K562 (cell line): ENCODE results near the gene SYNM. TPM values are rescaled to one million over a fixed set of nuclear protein-coding genes. Genes with fewer than 3 reads are reported as not detected.

Experiments used
- ATAC-seq: fragments of 200-7000 bp; cut with Tn5 transposase; 3 replicates; pipeline ENCODE4 v1.9.1; 2020; ENCODE audit warnings: moderate library complexity
- BruUV-seq: library from RNA; stranded (reverse); fragments of 400-500 nt; replicated peaks from 2 replicates; lab custom pipeline; 2021; lab: Mats Ljungman, UMichigan
- CTCF ChIA-PET: fragments of 300-600 bp; formaldehyde crosslinking; extraction: SDS; loops from one replicate; lab custom pipeline; 2021; ENCODE audit warnings: low intra/inter-chr PET ratio; lab: Yijun Ruan, JAX
- POLR2A ChIA-PET: fragments of 300-600, 350-650 bp; sonication (Branson Sonifier 250); formaldehyde crosslinking; extraction: SDS; loops from one replicate; lab custom pipeline; 2021; ENCODE audit warnings: antibody characterized with exemption, inconsistent platforms; lab: Yijun Ruan, JAX
- DNase-seq, 4 experiments: peaks; one replicate each; pipeline versions ENCODE4 v3.0.0 to v3.0.0-alpha.2; 2011 to 2018; ENCODE audit warnings: low spot score in 3 of 4, mixed read lengths in 3 of 4; ENCODE audit errors: extremely low read depth in 1 of 4
- FAIRE-seq: peaks from 2 replicates; lab custom pipeline; 2011; peaks lifted over from hg19 to GRCh38; lab: Jason Lieb, UNC
- H2AFZ ChIP-seq: 2 replicates; pipeline ENCODE4 v1.6.0; 2011; ENCODE audit warnings: low read depth, low read length, control low read depth, inconsistent platforms
- H3K27ac ChIP-seq: fragments of 200-600 bp; 3 replicates; pipeline ENCODE4 v1.8.0; 2011; ENCODE audit warnings: low read depth, mild to moderate bottlenecking, control low read depth, inconsistent platforms, low read length, moderate library complexity, mixed read lengths; ENCODE audit errors: extremely low read depth
- H3K27me3 ChIP-seq, 2 experiments: fragments of 300-600 bp in 1 of 2; 2 replicates in 1 of 2; 3 replicates in 1 of 2; pipeline versions ENCODE4 v1.6.0 to v1.8.0; 2011; ENCODE audit warnings: inconsistent platforms in 2 of 2, low read length in 2 of 2, mild to moderate bottlenecking in 1 of 2, mixed read lengths in 1 of 2, moderate library complexity in 1 of 2; ENCODE audit not compliant: control insufficient read depth in 2 of 2, insufficient read depth in 2 of 2
- H3K36me3 ChIP-seq: fragments of 300-600 bp; 3 replicates; pipeline ENCODE4 v1.8.0; 2011; ENCODE audit warnings: mild to moderate bottlenecking, low read length, inconsistent platforms; ENCODE audit not compliant: control insufficient read depth, insufficient read depth
- H3K4me1 ChIP-seq, 2 experiments: fragments of 200-600 bp in 1 of 2; replicated peaks in 1 of 2; 2 replicates in 1 of 2; 3 replicates in 1 of 2; pipeline versions ENCODE4 v1.5.1 to v1.8.0; 2011; ENCODE audit warnings: inconsistent platforms in 2 of 2, low read length in 2 of 2, mild to moderate bottlenecking in 1 of 2, mixed read lengths in 1 of 2, moderate library complexity in 1 of 2; ENCODE audit not compliant: control insufficient read depth in 2 of 2, insufficient read depth in 2 of 2
- H3K4me2 ChIP-seq: 2 replicates; pipeline ENCODE4 v1.6.1; 2011; ENCODE audit warnings: low read length, control low read depth, inconsistent platforms, mixed read lengths; ENCODE audit not compliant: insufficient read depth
- H3K4me3 ChIP-seq: fragments of 200-600 bp; sonication (generic), shearing (Covaris generic); 2 replicates; pipeline ENCODE4 v1.5.1; 2016; ENCODE audit warnings: control low read depth, inconsistent platforms
- H3K79me2 ChIP-seq: fragments of 200-600 bp; 3 replicates; pipeline ENCODE4 v1.8.0; 2011; ENCODE audit warnings: low read length, inconsistent platforms; ENCODE audit not compliant: control insufficient read depth, insufficient read depth
- H3K9ac ChIP-seq, 2 experiments: 2 replicates each; pipeline versions ENCODE4 v1.6.0 to v1.6.1; 2011; ENCODE audit warnings: low read depth in 2 of 2, low read length in 2 of 2, control low read depth in 1 of 2, inconsistent platforms in 1 of 2, mild to moderate bottlenecking in 1 of 2, mixed read lengths in 1 of 2; ENCODE audit not compliant: insufficient read depth in 1 of 2
- H3K9me1 ChIP-seq: one replicate; pipeline ENCODE4 v1.6.0; 2011; ENCODE audit warnings: inconsistent platforms, mild to moderate bottlenecking, low read length, moderate library complexity; ENCODE audit not compliant: control insufficient read depth, insufficient read depth
- H3K9me3 ChIP-seq: replicated peaks from 2 replicates; pipeline ENCODE4 v1.5.1; 2011; ENCODE audit warnings: low read depth, low read length, inconsistent platforms; ENCODE audit not compliant: control insufficient read depth, insufficient read depth
- H4K20me1 ChIP-seq: replicated peaks from 2 replicates; pipeline ENCODE4 v1.6.1; 2011; ENCODE audit warnings: low read length, inconsistent platforms, mixed read lengths; ENCODE audit not compliant: control insufficient read depth, insufficient read depth
- DPF2 ChIP-seq: fragments of 450-650 bp; IDR thresholded peaks from 2 replicates; pipeline ENCODE4 v1.6.1; 2016
- HDAC1 ChIP-seq, 2 experiments: fragments of 450-650 bp; IDR thresholded peaks; 2 replicates each; pipeline ENCODE4 v1.6.1; 2016 to 2017; ENCODE audit warnings: inconsistent platforms in 1 of 2, mild to moderate bottlenecking in 1 of 2, moderate library complexity in 1 of 2
- PPARD ChIP-seq: fragments of 250-450 bp; sonication (Bioruptor Pico); IDR thresholded peaks from 2 replicates; pipeline ENCODE4 v1.8.0; 2022; ENCODE audit warnings: inconsistent platforms, mild to moderate bottlenecking, moderate library complexity
- RCOR1 ChIP-seq, 2 experiments: IDR thresholded peaks; 2 replicates each; pipeline ENCODE4 v1.6.1; 2012; ENCODE audit warnings: low read depth in 2 of 2, low read length in 2 of 2, borderline replicate concordance in 1 of 2, improper control_type of control experiment in 1 of 2
- ZNF165 ChIP-seq: fragments of 250-450 bp; sonication (Bioruptor Pico); IDR thresholded peaks from 2 replicates; pipeline ENCODE4 v1.4.0; 2020; ENCODE audit warnings: borderline replicate concordance
- WGBS: fragments of 100-300 bp; shearing (Covaris generic); methylation state at CpG from one replicate; pipeline ENCODE4 v1.1.6; 2016; ENCODE audit warnings: low coverage, mixed read lengths; ENCODE audit not compliant: insufficient coverage; ENCODE audit errors: missing lambda C conversion rate; 5-methylcytosine and 5-hydroxymethylcytosine counted together
- in situ Hi-C: fragments of 300-500 bp; cut with MboI; formaldehyde crosslinking; loops from 4 replicates; pipeline ENCODE4 v1.15.0; 2018; ENCODE audit warnings: inconsistent platforms, mixed read lengths
- intact Hi-C: fragments of 100-400 bp; cut with micrococcal nuclease; formaldehyde crosslinking; loops from 2 replicates; pipeline ENCODE4 v1.14.2; 2022
- polyA plus RNA-seq, 8 experiments: library from polyadenylated mRNA; depleted of rRNA in 4 of 8; stranded (reverse) in 5 of 8; unstranded in 3 of 8; fragments of >200 nt; fragmentation: Nextera tagmentation in 2 of 8; fragmentation: Illumina TruSeq in 1 of 8; extraction: Ambion mirVana in 2 of 8; extraction: Trizol in 1 of 8; gene quantifications; 2 replicates each; pipeline versions ENCODE4 v1.2.1 to v1.2.3, GENCODE V29; 2011 to 2014; ENCODE audit warnings: inconsistent platforms in 1 of 8, missing spikeins in 1 of 8
- total RNA-seq, 7 experiments: library from RNA; depleted of rRNA in 6 of 7; stranded (reverse); fragments of >200 nt in 6 of 7; fragmentation: Illumina TruSeq in 2 of 7; extraction: Trizol in 2 of 7; gene quantifications; 2 replicates each; pipeline versions ENCODE4 v1.2.1 to v1.2.3, GENCODE V29; 2011 to 2021; ENCODE audit warnings: low replicate concordance in 1 of 7
- TF ChIP-seq, protein P1 (sequence below): fragments of 250-450 bp; sonication (Bioruptor Pico); IDR thresholded peaks from 2 replicates; pipeline ENCODE4 v1.5.0; 2021; ENCODE audit warnings: mild to moderate bottlenecking, moderate library complexity
- TF ChIP-seq, protein P2 (sequence below): fragments of 450-650 bp; IDR thresholded peaks from 2 replicates; pipeline ENCODE4 v1.7.0; 2016; ENCODE audit warnings: borderline replicate concordance
- TF ChIP-seq, protein P3 (sequence below), 2 experiments: fragments of 450-650 bp; formaldehyde crosslinking in 1 of 2; IDR thresholded peaks; 2 replicates each; pipeline versions ENCODE4 v1.4.0 to v1.6.1; 2014 to 2020; ENCODE audit warnings: mild to moderate bottlenecking in 2 of 2, borderline replicate concordance in 1 of 2, low read depth in 1 of 2

Gene SYNM
- total and polyA plus RNA-seq, 9 of the 15 experiments (the other 6 are each of a cell fraction or from before 2014, with no cell fraction given), result 0.01 to 0.42 (median 0.13) TPM

DNA sequence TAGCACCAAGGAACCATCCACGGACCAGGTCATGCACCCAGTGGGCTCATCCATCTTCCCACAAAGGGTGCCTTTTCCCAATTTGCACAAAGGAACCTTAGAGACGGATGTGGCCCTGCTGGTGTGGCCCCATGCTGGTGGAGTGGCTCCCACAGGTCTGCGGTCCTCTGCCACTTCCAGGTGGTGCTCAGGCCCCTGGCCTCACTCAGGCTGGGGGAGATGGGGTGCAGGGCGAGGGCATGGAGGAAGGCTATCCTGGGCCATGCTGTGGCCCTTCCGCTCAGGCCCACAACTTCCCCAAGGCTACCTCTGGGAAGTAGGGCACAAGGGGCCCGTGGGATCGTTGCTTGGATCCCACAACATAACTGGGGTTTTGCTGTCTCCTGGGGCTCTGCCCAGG lies 5.2 kb upstream of the SYNM start:
- Histone ChIP-seq H3K4me3 (no peak overlapping the region), H3K9ac (no peak overlapping the region), H3K36me3 (no peaks in the 10 kb centered on the region), H3K9me3 (no peaks in the 10 kb centered on the region), H3K79me2 (no peaks in the 10 kb centered on the region), H2AFZ (no peak overlapping the region), H3K27ac (no peak overlapping the region), H3K4me1 (peaks cover 0 to 7% of the 10 kb centered on the region in 2 experiments; a peak in 1 of 5 replicates), H4K20me1 (no peaks in the 10 kb centered on the region), H3K9me1 (no peaks in the 10 kb centered on the region), H3K27me3 (peaks cover 19 to 62% of the 10 kb centered on the region in 2 experiments; a peak in 4 of 5 replicates), H3K4me2 (no peak overlapping the region)
- FAIRE-seq (no peak), ATAC-seq (no peak), DNase-seq (no peak)
- WGBS, result 9% methylated on average over 5 of the region's 7 CpGs
- CTCF ChIA-PET, result interaction anchor here (3.5 kb wide), 1 partner anchor 113 kb away, joined by 19 read pairs; no protein-coding TSS in a partner anchor
- BruUV-seq, result no TSS peak
- POLR2A ChIA-PET, result no interaction called here
- intact Hi-C loops, result loop anchor here (1.0 to 5.0 kb wide), 2 partner anchors 58 to 114 kb away; no protein-coding TSS in a partner anchor
- in situ Hi-C loops, result loop anchor here (5.0 kb wide), 1 partner anchor 113 kb away; no protein-coding TSS in a partner anchor
- no peak for TF ChIP-seq HDAC1 (IDR thresholded peaks at IDR 0.05)
- TF ChIP-seq DPF2, result no peak
- TF ChIP-seq, protein P1, sequence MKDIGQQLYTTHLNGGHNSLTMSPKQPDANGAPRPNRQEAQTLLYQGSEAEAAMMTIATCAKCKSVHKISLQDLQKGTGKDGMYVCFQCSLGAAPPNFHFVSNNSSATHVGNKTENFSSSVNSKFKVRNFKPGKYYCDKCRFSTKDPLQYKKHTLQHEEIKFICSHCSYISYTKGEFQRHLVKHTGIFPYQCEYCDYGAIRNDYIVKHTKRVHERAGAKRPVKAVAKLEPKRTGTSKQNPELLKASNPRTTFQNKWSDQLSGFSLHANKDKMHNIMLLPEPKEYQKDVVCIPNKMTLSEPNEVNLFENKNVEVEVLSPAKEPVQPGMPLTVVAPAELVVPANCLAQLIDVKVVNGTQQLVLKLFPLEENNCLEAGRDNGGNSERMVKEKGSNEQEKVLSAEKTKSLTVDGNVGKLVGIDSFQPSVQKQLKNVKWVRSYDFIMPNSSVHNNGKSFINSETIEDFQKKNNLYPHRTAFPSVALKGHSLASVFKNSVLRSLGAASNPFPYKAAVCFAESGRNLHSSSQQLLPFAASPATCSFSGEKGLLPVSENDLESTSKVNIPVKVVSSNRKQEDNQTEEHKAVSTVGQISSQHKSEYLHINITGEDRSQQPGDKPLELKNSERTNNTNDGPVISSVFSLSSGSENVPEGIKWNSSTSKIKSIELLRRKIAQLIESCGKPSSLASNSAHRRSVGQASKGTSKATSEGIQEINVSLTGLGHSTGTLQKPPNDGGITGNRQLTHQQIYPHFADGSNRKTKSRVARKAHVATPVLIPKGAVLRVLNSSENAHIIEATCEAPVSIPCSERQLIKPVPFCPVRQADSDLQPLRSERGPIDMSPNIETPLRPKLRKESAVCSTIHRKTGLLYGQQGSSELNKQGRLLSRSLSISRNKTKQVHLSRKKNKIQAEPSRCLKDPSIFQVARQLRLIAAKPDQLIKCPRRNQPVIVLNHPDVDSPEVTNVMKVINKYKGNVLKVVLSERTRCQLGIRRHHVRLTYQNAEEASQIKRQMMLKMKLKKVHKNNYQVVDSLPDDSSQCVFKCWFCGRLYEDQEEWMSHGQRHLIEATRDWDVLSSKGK (CRISPR knock-in tag), result no peak
- TF ChIP-seq, protein P2, sequence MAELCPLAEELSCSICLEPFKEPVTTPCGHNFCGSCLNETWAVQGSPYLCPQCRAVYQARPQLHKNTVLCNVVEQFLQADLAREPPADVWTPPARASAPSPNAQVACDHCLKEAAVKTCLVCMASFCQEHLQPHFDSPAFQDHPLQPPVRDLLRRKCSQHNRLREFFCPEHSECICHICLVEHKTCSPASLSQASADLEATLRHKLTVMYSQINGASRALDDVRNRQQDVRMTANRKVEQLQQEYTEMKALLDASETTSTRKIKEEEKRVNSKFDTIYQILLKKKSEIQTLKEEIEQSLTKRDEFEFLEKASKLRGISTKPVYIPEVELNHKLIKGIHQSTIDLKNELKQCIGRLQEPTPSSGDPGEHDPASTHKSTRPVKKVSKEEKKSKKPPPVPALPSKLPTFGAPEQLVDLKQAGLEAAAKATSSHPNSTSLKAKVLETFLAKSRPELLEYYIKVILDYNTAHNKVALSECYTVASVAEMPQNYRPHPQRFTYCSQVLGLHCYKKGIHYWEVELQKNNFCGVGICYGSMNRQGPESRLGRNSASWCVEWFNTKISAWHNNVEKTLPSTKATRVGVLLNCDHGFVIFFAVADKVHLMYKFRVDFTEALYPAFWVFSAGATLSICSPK, result no peak
- TF ChIP-seq, protein P3, sequence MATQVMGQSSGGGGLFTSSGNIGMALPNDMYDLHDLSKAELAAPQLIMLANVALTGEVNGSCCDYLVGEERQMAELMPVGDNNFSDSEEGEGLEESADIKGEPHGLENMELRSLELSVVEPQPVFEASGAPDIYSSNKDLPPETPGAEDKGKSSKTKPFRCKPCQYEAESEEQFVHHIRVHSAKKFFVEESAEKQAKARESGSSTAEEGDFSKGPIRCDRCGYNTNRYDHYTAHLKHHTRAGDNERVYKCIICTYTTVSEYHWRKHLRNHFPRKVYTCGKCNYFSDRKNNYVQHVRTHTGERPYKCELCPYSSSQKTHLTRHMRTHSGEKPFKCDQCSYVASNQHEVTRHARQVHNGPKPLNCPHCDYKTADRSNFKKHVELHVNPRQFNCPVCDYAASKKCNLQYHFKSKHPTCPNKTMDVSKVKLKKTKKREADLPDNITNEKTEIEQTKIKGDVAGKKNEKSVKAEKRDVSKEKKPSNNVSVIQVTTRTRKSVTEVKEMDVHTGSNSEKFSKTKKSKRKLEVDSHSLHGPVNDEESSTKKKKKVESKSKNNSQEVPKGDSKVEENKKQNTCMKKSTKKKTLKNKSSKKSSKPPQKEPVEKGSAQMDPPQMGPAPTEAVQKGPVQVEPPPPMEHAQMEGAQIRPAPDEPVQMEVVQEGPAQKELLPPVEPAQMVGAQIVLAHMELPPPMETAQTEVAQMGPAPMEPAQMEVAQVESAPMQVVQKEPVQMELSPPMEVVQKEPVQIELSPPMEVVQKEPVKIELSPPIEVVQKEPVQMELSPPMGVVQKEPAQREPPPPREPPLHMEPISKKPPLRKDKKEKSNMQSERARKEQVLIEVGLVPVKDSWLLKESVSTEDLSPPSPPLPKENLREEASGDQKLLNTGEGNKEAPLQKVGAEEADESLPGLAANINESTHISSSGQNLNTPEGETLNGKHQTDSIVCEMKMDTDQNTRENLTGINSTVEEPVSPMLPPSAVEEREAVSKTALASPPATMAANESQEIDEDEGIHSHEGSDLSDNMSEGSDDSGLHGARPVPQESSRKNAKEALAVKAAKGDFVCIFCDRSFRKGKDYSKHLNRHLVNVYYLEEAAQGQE (IDR thresholded peaks at IDR 0.05; ENCODE audit: borderline replicate concordance), result no peak
- TF ChIP-seq, protein P3 (CRISPR knock-in tag; IDR thresholded peaks at IDR 0.05; ENCODE audit: low read depth), result no peak
- no peak for TF ChIP-seq RCOR1 (IDR thresholded peaks at IDR 0.05; ENCODE audit: borderline replicate concordance in 1 of 2, low read depth in 2 of 2, low read length in 2 of 2)
- no peak for TF ChIP-seq PPARD (CRISPR knock-in tag)
- no peak for TF ChIP-seq ZNF165 (CRISPR knock-in tag)
